Measurements from ENCODE around the gene SPSB1. TPM values are rescaled to one million over a fixed set of nuclear protein-coding genes. Genes with fewer than 3 reads are reported as not detected.

The SPSB1 gene
- total RNA-seq, 1 donor from 2014 or later, result 60.0 TPM

DNA sequence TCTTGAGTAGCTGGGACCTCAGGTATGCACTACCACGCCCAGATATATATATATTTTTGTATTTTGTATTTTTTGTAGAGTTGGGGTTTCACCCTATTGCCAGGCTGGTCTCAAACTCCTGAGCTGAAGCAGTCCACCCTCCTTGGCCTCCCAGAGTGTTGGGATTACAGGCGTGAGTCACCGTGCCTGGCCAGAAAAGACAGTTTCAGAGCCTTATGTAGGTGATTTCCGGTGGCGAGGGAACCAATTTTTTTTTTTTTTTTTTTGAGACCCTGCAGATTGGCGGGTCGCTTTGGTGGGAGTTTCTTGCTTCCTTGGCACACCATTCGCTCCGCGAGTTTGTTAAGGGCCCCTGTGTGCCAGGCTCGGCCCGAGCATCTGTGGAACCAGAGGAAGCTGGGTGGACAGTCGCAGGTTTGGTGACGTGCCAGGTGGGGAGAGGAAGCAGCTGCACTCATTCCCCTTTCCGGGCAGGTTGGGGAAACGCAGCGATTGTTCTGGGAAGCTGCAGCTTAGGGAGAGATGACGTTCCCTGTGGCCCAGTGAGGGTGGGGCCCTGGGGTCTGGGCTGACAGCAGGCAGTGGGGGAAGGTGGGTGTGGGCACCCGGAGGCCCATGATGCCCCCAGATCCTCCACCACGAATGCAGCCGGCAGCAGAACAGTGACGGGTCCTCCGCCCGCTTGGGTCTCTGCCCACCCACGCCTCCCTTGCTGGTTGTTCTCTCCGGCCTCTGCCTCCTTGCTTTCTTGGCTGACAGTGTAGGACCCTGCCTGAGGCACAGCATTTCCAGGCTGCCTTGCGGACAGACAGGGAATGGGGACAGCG is 25.1 kb downstream of the SPSB1 start:
- no peak overlapping the region for H3K4me3 ChIP-seq (ENCODE audit: low read depth, low read length)
- H3K36me3 ChIP-seq (ENCODE audit: control insufficient read depth, insufficient read depth, low read length), result peaks cover 1% of the 10 kb centered on the region
- TF ChIP-seq, protein P1, sequence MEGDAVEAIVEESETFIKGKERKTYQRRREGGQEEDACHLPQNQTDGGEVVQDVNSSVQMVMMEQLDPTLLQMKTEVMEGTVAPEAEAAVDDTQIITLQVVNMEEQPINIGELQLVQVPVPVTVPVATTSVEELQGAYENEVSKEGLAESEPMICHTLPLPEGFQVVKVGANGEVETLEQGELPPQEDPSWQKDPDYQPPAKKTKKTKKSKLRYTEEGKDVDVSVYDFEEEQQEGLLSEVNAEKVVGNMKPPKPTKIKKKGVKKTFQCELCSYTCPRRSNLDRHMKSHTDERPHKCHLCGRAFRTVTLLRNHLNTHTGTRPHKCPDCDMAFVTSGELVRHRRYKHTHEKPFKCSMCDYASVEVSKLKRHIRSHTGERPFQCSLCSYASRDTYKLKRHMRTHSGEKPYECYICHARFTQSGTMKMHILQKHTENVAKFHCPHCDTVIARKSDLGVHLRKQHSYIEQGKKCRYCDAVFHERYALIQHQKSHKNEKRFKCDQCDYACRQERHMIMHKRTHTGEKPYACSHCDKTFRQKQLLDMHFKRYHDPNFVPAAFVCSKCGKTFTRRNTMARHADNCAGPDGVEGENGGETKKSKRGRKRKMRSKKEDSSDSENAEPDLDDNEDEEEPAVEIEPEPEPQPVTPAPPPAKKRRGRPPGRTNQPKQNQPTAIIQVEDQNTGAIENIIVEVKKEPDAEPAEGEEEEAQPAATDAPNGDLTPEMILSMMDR (IDR thresholded peaks at IDR 0.05; ENCODE audit: insufficient read depth, low read length, poor library complexity, severe bottlenecking), result no peak
- DNase-seq (ENCODE audit: low read depth), result peak; percentile 14
- no peaks in the 10 kb centered on the region for H3K27me3 ChIP-seq (ENCODE audit: control insufficient read depth, insufficient read depth, low read length)

DNA sequence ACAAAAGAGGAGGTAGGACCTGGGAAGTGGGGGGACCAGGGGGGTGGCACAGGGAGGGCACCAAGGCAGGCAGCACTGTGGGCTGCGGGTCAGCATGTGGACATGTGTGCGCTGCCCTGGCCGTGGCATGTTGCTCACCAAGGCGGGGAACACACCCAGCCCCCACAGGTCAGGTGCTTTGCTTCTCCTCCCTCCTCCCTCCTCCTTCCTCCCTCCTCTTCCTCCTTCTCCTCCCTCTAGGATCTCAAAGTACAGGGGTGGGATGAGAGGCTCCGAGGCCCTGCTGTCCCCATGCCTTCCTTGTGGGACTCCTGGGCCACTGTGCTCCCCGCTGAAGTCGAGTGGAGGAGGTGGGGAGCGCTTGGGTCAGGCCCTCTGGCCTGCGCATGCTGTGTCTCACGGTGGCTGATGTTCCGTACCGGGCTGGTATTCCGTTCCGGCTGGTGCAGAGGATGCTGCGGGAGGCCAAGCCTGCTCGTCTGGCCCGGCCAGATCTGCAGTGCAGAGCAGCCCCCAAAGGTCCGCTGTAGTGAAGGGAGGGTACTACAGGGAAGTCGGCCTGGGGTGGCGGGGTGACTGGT is 26.6 kb downstream of the SPSB1 start:
- H3K4me3 ChIP-seq (ENCODE audit: low read depth, low read length), result no peak overlapping the region
- no peak for DNase-seq (ENCODE audit: low read depth)
- TF ChIP-seq, protein P1 (IDR thresholded peaks at IDR 0.05; ENCODE audit: insufficient read depth, low read length, poor library complexity, severe bottlenecking), result no peak
- H3K27me3 ChIP-seq (ENCODE audit: control insufficient read depth, insufficient read depth, low read length), result no peaks in the 10 kb centered on the region
- peaks cover 1% of the 10 kb centered on the region for H3K36me3 ChIP-seq (ENCODE audit: control insufficient read depth, insufficient read depth, low read length)

DNA sequence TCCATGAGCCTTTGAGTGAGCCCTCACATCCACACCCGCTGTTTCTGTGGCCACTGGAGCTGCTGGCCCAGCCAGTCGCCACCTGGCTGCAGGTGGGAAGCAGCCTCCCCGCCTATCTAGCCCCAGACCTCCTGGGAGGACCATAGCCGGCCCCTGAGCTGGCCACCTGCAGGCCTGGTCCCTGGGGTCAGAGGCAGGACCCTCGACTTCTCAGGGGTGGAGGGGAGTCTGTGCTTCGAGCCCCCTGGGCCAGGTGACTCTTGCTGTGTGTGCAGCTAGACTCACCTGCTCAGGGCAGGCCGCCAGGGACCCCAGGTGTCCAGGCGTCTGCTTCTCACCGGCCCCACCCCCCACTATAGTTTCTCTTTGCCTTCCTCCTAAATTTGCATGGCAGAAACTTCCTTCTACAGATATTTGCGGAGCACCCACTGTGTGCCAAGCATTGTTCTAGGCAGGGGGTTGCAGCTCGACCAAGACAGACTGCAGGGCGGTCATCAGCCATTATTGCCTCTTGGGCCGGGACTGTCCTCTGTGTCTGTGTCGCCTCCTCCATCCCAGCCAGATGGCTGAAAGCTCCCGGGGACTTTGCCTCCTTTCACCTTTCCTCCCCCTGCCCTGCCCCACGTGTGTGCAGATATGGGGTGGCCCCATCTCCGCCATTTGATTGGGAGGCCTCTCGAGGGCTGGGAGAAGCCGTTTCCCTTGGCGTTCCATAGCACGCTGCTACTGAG is 27.3 kb downstream of the SPSB1 start:
- DNase-seq (ENCODE audit: low read depth), result no peak
- no peaks in the 10 kb centered on the region for H3K27me3 ChIP-seq (ENCODE audit: control insufficient read depth, insufficient read depth, low read length)
- H3K4me3 ChIP-seq (ENCODE audit: low read depth, low read length), result no peak overlapping the region
- TF ChIP-seq, protein P1 (IDR thresholded peaks at IDR 0.05; ENCODE audit: insufficient read depth, low read length, poor library complexity, severe bottlenecking), result no peak
- H3K36me3 ChIP-seq (ENCODE audit: control insufficient read depth, insufficient read depth, low read length), result peaks cover 1% of the 10 kb centered on the region

DNA sequence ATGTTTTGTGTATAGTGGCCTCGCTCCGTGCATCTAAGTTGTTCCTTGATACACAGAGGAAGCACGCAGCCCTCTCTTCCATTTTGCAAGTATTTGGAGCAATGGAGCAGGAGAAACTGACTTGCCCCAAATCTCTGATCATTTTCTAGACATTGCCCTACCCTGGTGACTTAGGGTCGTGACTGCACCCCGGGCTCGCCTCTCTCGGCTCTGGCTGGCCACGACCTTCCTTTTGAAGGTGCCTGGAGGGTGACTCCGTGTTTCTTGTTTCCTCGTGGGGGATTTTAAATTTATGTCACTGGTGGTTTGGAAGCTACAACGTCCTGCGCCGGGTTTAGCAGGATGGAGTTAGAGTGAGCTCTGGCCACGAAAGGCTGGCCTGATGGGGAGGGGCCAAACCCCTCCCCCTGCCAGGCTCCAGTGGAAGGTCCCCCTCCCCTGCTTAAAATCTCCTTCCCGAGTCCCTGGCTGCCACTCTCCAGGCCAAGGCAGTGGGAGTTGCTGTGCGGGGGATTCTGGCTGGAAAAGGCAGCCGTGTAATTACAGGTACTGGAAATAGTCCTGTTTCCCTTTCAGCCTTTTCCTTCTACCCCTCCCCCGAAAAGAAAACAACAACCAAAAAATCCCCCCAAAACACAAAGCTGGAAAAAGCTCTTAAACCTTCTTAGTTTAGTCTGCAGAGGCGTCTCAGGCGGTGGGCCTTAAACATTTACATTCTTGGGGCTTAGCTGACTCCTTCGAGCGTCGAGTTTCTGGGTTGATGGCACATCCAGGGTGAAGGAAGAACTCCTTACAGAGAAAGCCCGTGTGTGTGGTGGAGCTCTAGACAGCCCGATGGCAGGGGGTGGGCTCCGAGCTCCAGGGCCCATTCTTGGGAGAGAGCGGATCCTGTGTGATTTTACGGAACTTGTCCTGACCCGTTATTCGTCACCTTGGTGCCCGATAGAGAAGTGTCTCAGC is 28.1 kb downstream of the SPSB1 start:
- Histone ChIP-seq H3K27me3 (ENCODE audit: control insufficient read depth, insufficient read depth, low read length) (no peaks in the 10 kb centered on the region), H3K36me3 (ENCODE audit: control insufficient read depth, insufficient read depth, low read length) (peaks cover 1% of the 10 kb centered on the region), H3K4me3 (ENCODE audit: low read depth, low read length) (no peak overlapping the region)
- no peak for DNase-seq (ENCODE audit: low read depth)
- TF ChIP-seq, protein P1 (IDR thresholded peaks at IDR 0.05; ENCODE audit: insufficient read depth, low read length, poor library complexity, severe bottlenecking), result no peak

DNA sequence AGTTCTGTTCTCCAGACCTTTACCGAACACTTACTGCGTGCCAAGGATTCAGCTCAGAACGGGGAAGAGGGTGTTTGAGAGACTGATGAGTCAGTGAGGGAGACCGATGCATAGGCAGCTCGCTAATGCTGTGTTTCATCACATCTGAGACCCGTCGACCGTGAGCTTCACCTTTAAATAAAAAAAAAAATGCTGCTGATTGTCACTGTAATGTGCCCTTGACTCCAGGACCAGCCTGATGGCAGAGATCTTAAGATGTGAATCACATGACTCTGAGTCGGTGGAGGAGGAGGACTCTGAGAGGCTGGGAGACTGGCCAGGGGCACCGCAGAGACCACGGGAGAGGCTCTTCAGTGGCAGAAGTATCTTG is 28.8 kb downstream of the SPSB1 start:
- DNase-seq (ENCODE audit: low read depth), result no peak
- TF ChIP-seq, protein P1 (IDR thresholded peaks at IDR 0.05; ENCODE audit: insufficient read depth, low read length, poor library complexity, severe bottlenecking), result no peak
- Histone ChIP-seq H3K27me3 (ENCODE audit: control insufficient read depth, insufficient read depth, low read length) (no peaks in the 10 kb centered on the region), H3K36me3 (ENCODE audit: control insufficient read depth, insufficient read depth, low read length) (peaks cover 1% of the 10 kb centered on the region), H3K4me3 (ENCODE audit: low read depth, low read length) (no peak overlapping the region)

All from kidney epithelial cell (primary cell).